ENCODE results near the gene ITGB1.

DNA sequence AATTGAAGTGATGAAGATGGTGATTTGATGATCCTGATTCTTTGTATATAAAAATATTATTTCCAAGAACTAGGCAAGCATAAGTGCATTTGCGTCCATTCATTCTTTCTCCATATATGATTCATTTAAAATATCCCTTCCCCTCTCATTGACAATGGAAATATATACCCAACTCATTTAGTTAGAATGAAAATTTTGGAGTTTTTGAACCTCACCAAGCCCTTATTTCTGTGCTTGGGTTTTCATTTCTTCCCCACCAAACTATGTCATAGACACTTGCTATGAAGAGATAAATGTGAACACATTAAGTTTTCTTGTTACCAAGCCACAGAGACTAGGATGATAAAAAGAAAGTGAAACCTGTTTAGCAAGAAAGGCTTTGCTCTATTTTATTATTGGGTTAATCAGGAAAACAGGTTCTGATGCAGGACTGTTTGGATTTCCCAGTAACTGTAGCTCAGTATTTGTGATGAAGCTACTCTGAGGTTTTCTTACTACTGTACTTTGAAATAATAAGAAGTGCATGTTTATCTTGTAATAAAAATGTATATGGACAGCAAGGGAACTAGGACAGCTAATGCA lies 68.3 kb downstream of the ITGB1 start:
- TF ChIP-seq POLR2A (IDR thresholded peaks at IDR 0.05): no peak
- no peak for TF ChIP-seq CTCF (IDR thresholded peaks at IDR 0.05)

Measured in heart left ventricle (tissue), 13 donors.